Forelimb muscle (tissue), 1 donor: ENCODE data around the gene DDX50. TPM values are rescaled to one million over a fixed set of nuclear protein-coding genes. Genes with fewer than 3 reads are reported as not detected.
"Not testable (repeated sequence)": the region's sequence is repeated elsewhere in the genome, so short reads cannot be mapped to it uniquely, and the experiment has no call there.

Experiments
- DNase-seq: peaks from one replicate; pipeline ENCODE4 v3.0.0-alpha.2; 2013; ENCODE audit warnings: low read depth
- polyA plus RNA-seq: library from polyadenylated mRNA; unstranded; fragments of 120-200 nt; gene quantifications from one replicate; pipeline ENCODE4 v1.2.1, GENCODE V29; 2013; ENCODE audit not compliant: insufficient read length

The DDX50 gene
- polyA plus RNA-seq, 1 donor, result 45.8 TPM

GRCh38 chr10:68900427-68901104, 549 bp upstream of the DDX50 start:
- no peak for DNase-seq

DNA sequence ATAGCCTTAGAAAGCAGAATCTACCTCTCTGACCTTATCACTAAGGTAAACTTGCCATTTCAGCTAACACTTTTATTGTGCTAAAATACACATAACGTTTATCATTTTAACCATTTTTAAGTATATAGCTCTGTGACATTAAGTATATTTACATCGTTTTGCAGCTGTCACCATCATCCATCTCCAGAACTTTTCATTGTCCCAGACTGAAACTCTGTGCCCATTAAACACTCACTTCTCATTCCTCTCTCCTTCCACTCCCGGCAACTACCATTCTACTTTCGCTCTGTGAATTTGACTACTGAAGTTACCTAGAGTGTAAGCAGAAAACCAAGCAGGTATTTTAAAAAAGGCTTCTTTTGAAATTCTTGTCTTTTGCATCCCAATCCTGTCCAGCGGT, 1.3 kb downstream of the DDX50 start:
- DNase-seq, result no peak

- no peak for DNase-seq
Measured at GRCh38 chr10:68924593-68924992, 23.5 kb downstream of the DDX50 start.

- DNase-seq, result no peak
Measured at GRCh38 chr10:68925489-68925888, 24.4 kb downstream of the DDX50 start.

- not testable (repeated sequence) for DNase-seq
Measured at GRCh38 chr10:68929157-68929556, 28.0 kb downstream of the DDX50 start.

DNA sequence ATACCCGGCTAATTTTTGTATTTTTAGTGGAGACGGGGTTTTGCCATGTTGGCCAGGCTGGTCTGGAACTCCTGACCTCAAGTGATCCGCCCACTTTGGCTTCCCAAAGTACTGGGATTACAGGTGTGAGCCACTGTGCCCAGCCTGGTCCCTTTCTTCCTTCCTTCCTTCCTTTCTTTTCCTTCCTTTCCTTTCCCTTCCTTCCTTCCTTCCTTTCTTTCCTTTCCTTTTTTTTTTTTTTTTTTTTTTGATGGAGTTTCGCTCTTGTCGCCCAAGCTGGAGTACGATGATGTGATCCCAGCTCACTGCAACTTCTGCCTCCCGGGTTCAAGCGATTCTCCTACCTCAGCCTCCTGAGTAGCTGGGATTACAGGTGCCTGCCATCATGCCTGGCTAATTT, 28.8 kb downstream of the DDX50 start:
- DNase-seq, result not testable (repeated sequence)

- not testable (repeated sequence) for DNase-seq
Measured at GRCh38 chr10:68932860-68933259, 31.7 kb downstream of the DDX50 start.

DNA sequence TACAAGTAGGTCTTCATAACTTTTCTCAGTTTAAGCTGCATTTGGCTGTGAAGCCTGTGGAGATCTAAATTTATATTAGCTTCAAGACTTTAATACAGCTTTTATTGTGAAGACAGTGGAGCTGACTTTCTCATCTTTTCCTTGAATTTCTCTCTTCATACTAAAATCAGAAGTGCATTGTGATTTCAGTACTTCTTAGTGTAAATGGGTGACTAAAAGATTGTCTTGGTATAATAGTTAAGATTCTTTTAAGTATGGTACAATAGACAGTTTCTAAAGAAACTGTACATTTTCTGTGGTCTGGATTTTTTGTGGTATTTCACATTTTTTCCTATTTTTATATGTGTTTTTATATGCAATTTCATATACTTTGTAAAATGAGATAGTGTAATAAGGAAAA, 33.9 kb downstream of the DDX50 start:
- no peak for DNase-seq

DNA sequence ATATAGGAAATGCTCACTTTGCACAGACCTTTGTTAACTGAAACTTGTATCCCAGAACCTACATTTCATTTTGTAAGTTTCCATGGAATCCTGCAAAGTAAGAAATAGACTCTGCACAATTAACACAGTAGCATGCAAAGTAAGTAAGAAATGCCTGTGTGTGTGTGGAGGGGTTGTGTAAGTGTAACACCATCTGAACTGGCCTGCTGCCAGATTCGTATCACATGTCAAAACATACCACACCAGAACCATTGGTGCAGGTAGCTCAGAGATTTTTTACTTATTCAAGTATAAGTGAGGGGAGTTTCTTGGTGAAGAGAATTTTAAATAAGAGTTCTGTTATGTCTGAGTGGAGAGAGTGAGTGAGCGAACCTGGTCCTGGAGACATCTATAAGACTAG, 37.0 kb downstream of the DDX50 start:
- DNase-seq, result no peak

DNA sequence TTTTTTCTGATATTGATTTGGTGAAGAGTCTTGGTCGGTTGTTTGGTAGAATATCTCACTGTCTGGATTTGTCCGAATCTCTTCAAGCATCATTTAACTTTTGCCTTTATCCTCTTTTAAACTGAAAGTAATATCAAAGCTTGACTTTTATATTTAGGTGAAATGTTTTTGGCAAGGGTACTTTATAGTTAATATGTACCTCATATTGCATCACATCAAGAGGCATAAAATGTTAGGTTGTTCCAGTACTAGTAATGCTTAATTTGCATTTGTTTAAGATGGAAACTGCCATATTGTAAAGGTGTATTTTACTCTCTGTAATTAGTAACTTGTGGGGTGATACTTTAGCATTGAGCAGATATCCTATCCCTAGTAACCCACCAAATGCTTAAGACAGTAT, 37.8 kb downstream of the DDX50 start:
- DNase-seq, result no peak

- DNase-seq, result not testable (repeated sequence)
Measured at GRCh38 chr10:68940917-68941316, 39.8 kb downstream of the DDX50 start.

DNA sequence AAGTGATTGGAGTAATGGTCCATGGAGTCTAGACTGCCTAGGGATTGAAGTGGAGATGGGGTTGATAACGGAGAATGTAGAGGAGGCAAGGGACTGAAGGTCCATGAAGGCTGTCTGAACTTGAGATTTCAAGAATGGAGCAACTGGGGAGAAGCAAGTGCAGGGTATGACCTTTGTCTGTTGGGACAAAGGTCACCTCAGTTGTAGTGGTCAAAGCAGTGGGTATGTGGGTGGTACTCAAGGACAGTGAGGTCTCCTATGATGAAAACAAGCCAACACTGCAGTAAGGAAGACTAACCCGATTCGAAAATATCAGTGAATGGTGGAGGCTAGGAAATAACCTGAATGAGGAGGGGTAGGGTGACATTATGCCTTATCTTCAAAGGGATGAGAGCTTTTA, 49.5 kb downstream of the DDX50 start:
- no peak for DNase-seq

GRCh38 chr10:68954904-68955303, 53.8 kb downstream of the DDX50 start:
- DNase-seq, result no peak

GRCh38 chr10:68955355-68955831, 54.3 kb downstream of the DDX50 start:
- no peak for DNase-seq

GRCh38 chr10:68955832-68956532, 54.9 kb downstream of the DDX50 start, which contains the start of gene DDX21:
Gene DDX21 (plus strand): TSS chr10:68956170. CDS start chr10:68956226, 56 bp downstream.
- peak; percentile 87 for DNase-seq

DNA sequence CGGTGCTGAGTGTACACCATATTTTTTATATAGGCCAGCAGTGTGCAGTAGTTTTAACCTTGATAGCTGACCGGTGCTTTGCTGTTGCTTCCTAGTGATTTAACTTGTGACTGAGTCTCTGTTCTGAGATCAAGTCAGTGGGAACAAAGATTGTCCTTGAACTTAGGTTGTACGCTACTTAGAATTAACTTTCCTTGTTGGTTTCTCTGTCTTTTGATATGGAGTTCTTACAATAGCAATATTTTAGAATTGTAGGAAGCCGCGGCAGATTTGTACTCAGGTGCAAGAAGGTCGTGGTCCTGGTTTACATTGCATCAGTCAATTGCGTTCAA, 56.1 kb downstream of the DDX50 start:
- DNase-seq, result no peak

GRCh38 chr10:68957654-68958053, 56.5 kb downstream of the DDX50 start:
- no peak for DNase-seq

GRCh38 chr10:68959695-68960527, 58.8 kb downstream of the DDX50 start:
- no peak for DNase-seq

GRCh38 chr10:68963151-68963550, 62.0 kb downstream of the DDX50 start:
- DNase-seq, result no peak

- DNase-seq, result no peak
Measured at GRCh38 chr10:68973975-68974374, 72.9 kb downstream of the DDX50 start.

GRCh38 chr10:68975936-68976473, 74.9 kb downstream of the DDX50 start:
- DNase-seq, result not testable (repeated sequence)

DNA sequence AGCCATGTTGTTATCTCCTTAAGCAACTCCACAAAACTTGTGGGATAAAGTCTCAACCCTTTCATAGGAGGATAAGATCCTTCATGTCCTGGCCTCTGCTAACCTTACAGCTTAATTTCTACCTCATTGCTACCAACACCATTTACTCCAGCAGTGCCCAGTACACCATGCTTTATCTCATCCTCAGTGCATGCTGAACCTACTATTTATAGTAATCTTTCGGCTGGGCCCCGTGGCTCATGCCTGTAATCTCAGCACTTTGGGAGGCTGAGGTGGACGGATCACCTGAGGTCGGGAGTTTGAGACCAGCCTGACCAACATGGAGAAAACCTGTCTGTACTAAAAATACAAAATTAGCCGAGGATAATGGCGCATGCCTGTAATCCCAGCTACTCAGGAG, 78.6 kb downstream of the DDX50 start:
- DNase-seq, result not testable (repeated sequence)
